BE2C (cell line): ENCODE data around the gene SLC38A11.

Experiments used
- DNase-seq: peaks from one replicate; pipeline ENCODE4 v3.0.0-alpha.2; 2020
- H3K27me3 ChIP-seq: fragments of 250-450 bp; sonication (Bioruptor Pico); 2 replicates; pipeline ENCODE4 v1.5.1; 2020; ENCODE audit warnings: mild to moderate bottlenecking
- H3K36me3 ChIP-seq: fragments of 250-450 bp; sonication (Bioruptor Pico); 2 replicates; pipeline ENCODE4 v1.5.1; 2020; ENCODE audit warnings: mild to moderate bottlenecking
- H3K4me1 ChIP-seq: fragments of 250-450 bp; sonication (Bioruptor Pico); 2 replicates; pipeline ENCODE4 v1.5.1; 2020
- H3K4me3 ChIP-seq: 2 replicates; pipeline ENCODE4 v1.5.1; 2011; ENCODE audit warnings: low read depth, low read length
- H3K9me3 ChIP-seq: fragments of 250-450 bp; sonication (Bioruptor Pico); 2 replicates; pipeline ENCODE4 v1.5.1; 2020
- CTCF ChIP-seq: IDR thresholded peaks from 2 replicates; pipeline ENCODE4 v1.5.1; 2012; ENCODE audit warnings: mild to moderate bottlenecking, low read depth, low read length

SLC38A11 gene

GRCh38 chr2:164899121-164899520, 56.2 kb downstream of the SLC38A11 start:
- H3K9me3 ChIP-seq: no peaks in the 10 kb centered on the region
- no peaks in the 10 kb centered on the region for H3K4me1 ChIP-seq
- H3K27me3 ChIP-seq: no peaks in the 10 kb centered on the region
- TF ChIP-seq CTCF: no peak
- no peak overlapping the region for H3K4me3 ChIP-seq
- no peak for DNase-seq
- H3K36me3 ChIP-seq: no peaks in the 10 kb centered on the region

- DNase-seq: no peak
- TF ChIP-seq CTCF: no peak
- Histone ChIP-seq H3K36me3 (no peaks in the 10 kb centered on the region), H3K27me3 (no peaks in the 10 kb centered on the region), H3K9me3 (no peaks in the 10 kb centered on the region), H3K4me3 (no peak overlapping the region), H3K4me1 (no peaks in the 10 kb centered on the region)
Measured at GRCh38 chr2:164898475-164898874, 56.9 kb downstream of the SLC38A11 start.

GRCh38 chr2:164897469-164898260, 57.7 kb downstream of the SLC38A11 start:
- no peaks in the 10 kb centered on the region for H3K36me3 ChIP-seq
- H3K9me3 ChIP-seq: no peaks in the 10 kb centered on the region
- H3K4me1 ChIP-seq: no peaks in the 10 kb centered on the region
- H3K4me3 ChIP-seq: no peak overlapping the region
- no peak for TF ChIP-seq CTCF
- no peak for DNase-seq
- H3K27me3 ChIP-seq: no peaks in the 10 kb centered on the region

- no peaks in the 10 kb centered on the region for H3K9me3 ChIP-seq
- TF ChIP-seq CTCF: no peak
- no peak for DNase-seq
- H3K4me1 ChIP-seq: no peaks in the 10 kb centered on the region
- no peaks in the 10 kb centered on the region for H3K36me3 ChIP-seq
- no peaks in the 10 kb centered on the region for H3K27me3 ChIP-seq
- H3K4me3 ChIP-seq: no peak overlapping the region
Measured at GRCh38 chr2:164896634-164897355, 58.5 kb downstream of the SLC38A11 start.

GRCh38 chr2:164896226-164896625, 59.1 kb downstream of the SLC38A11 start:
- Histone ChIP-seq H3K36me3 (no peaks in the 10 kb centered on the region), H3K4me3 (no peak overlapping the region), H3K4me1 (no peaks in the 10 kb centered on the region), H3K27me3 (no peaks in the 10 kb centered on the region), H3K9me3 (no peaks in the 10 kb centered on the region)
- no peak for DNase-seq
- no peak for TF ChIP-seq CTCF

GRCh38 chr2:164891460-164891859, 63.9 kb downstream of the SLC38A11 start:
- Histone ChIP-seq H3K4me3 (no peak overlapping the region), H3K27me3 (no peaks in the 10 kb centered on the region), H3K9me3 (no peaks in the 10 kb centered on the region), H3K4me1 (peaks cover 6% of the 10 kb centered on the region; the same call in 1 of the 2 replicates), H3K36me3 (no peaks in the 10 kb centered on the region)
- no peak for TF ChIP-seq CTCF
- DNase-seq: no peak
